Effector CD4-positive, alpha-beta T cell (primary cell): ENCODE results near the gene AKAP10.
"Not testable (repeated sequence)": the region's sequence is repeated elsewhere in the genome, so short reads cannot be mapped to it uniquely, and the experiment has no call there.

ENCODE experiments used
- DNase-seq: peaks from one replicate; pipeline ENCODE4 v3.0.0-alpha.2; 2020
- total RNA-seq: gene quantifications from one replicate; lab custom pipeline; 2026; lab: John Stamatoyannopoulos, UW

Gene AKAP10, protein sequence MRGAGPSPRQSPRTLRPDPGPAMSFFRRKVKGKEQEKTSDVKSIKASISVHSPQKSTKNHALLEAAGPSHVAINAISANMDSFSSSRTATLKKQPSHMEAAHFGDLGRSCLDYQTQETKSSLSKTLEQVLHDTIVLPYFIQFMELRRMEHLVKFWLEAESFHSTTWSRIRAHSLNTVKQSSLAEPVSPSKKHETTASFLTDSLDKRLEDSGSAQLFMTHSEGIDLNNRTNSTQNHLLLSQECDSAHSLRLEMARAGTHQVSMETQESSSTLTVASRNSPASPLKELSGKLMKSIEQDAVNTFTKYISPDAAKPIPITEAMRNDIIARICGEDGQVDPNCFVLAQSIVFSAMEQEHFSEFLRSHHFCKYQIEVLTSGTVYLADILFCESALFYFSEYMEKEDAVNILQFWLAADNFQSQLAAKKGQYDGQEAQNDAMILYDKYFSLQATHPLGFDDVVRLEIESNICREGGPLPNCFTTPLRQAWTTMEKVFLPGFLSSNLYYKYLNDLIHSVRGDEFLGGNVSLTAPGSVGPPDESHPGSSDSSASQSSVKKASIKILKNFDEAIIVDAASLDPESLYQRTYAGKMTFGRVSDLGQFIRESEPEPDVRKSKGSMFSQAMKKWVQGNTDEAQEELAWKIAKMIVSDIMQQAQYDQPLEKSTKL
- total RNA-seq = 64.9 reads per million, percentile 74 among the genes with 10 or more reads in this experiment

- peak; percentile 88 for DNase-seq
Observed at GRCh38 chr17:19977293-19978208, at the start of gene AKAP10. AKAP10 (minus strand) TSS chr17:19977828; CDS start chr17:19977679, 149 bp downstream.

GRCh38 chr17:20026960-20027359 is 49.3 kb upstream of the AKAP10 start:
- no peak for DNase-seq

DNA sequence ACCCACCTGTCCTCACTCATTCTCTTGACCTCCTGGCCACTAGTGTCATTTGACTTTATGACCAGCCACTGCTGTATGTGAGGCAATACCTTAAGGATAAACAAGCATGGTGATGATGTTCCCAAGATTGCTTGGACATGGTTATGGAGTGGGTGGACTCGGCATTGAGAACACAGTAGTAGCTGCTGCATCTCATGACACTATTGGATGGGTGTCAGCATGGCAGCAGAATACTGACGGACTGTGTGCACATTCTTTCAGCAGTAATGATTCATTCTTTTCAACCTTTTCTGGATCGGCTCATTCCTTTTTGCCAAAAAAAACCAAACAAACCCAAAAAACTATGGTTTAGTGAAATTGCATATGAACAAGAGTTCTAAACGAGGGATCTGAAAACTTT is 45.1 kb upstream of the AKAP10 start:
- no peak for DNase-seq

- not testable (repeated sequence) for DNase-seq
Observed at GRCh38 chr17:20016475-20016992, 38.9 kb upstream of the AKAP10 start.

GRCh38 chr17:20012017-20012536 is 34.4 kb upstream of the AKAP10 start:
- no peak for DNase-seq

GRCh38 chr17:20010936-20011335 is 33.3 kb upstream of the AKAP10 start:
- DNase-seq = no peak

DNA sequence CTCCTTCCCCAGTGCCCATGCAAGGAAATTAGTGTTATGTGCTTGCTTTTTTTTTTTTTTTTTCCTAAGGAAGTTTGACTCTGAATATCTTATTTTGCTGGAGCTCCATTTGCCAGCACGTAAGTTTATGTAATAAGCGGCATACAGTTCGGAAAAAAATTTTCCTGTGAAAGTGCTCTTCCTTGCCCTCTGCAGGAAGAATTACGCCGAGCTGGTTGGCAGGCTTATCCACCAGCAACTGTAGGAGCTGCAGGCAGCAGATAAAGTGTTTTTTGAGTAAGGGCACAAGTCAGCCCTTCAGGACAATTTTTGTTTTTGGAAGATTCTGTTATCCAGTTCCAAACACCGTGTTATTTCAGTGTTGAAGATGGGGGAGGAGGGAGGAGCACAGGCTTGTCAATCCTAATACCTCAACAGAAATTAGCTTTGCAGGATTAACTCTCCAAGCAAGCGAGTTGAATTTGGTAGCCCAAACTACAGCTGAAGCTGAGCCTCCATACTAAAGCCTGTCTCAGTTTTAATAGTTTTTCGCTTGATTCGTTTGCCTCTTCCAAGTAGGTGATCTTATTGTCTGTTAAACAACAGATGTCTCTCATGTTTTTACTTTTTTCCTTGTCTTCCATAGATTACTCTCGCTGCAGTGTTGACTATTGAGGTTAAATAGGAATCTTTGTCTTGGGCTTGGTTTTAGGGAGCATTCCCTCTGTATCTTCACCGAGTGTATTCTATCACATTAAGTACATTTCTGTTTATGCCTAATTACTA is 32.7 kb upstream of the AKAP10 start:
- DNase-seq = no peak

DNA sequence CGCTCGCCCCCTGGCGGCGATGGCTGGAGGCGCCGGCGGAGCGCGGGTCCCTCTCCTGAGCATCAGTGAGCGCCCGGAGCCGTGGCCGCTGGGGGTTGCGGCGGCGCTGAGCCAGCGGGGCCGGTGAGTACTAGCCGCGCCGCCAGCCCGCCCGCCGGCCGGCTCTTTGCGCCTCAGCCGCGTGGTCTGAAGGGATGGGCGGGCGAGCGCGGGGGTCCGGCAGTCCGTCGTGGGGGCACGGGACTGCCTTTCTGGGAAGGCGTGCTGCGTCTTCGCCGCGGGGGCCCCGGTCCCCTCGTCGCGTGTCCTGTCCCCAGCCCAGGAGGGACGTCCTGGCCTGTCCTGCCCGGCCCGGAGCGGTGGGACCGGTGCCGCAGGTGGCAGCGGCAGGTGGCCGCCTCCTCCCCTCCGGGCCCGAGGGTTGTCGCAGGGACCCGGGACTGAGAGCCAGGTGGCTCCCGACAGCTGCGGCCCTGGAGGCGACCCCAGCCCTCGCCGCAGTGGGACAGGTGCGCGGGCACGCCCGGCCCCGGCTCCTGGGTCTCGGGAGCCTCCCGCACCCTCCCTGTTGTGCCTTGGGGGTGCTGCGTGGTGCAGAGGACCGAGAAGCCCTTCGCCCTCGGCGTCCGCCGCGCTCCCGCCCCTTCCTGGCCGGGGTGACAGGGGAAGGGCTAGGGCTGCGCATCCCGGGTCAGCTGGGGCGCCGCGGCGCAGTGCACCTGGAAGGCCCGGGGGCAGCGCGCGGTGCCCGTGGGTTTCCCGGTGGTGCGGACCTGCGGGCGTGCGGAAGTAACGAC is 31.9 kb upstream of the AKAP10 start, which contains the start of gene SPECC1:
SPECC1 (plus strand) TSS at position 58 of the 797 bp plus-strand sequence. CDS start 87,293 bp downstream, outside the sequence.
- DNase-seq = peak; percentile 72

DNA sequence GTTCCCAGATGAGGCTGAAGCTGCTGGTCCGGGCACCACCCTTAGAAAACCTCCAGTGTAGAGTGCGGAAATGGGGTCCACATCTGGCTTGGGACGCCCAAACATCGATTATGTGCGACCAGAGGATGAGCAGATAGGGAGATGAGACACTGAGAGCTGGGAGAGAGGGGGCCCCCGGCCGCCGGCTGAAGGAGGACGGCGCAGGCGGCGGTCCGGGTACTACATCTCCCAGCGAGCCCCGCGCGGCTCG is 31.3 kb upstream of the AKAP10 start:
- DNase-seq = no peak

DNA sequence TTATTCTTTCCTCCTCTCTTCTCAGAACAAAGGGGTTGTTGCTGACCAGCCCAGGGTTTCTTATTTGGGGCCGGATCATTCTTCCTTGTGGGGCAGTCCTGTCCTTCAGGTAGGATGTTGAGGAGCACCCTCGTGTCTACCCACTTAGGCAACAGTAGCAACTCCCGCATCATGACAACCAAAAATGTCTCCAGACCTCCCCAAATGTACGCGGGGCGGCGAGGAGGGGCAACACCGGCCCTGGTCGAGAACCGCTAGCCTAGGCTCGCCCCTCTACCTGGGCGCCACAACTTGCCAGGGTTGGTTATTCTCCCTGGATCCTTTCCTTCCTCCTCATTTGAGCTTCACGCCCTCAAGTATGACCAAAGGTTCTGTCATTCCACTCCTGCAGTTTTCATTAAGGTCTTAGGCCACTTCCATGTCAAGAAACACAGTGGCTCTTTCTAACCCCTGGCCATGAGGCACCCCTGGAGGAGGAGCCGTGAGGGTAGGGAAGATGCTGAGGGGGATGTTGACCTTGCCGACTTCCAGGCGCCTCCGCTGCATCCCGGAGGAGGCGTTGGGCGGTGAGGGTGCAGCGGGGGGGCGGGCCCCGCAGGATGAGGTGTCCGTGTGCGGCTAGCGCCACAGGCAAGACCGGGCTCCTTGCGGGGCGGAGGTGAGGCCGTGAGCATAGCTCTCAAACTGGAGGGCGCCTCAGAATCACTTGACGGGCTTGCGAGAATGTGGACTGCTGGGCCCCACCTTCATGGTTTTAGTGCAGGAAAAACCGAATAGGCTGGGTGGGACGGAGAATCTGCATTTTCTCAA is 30.8 kb upstream of the AKAP10 start:
- no peak for DNase-seq

DNA sequence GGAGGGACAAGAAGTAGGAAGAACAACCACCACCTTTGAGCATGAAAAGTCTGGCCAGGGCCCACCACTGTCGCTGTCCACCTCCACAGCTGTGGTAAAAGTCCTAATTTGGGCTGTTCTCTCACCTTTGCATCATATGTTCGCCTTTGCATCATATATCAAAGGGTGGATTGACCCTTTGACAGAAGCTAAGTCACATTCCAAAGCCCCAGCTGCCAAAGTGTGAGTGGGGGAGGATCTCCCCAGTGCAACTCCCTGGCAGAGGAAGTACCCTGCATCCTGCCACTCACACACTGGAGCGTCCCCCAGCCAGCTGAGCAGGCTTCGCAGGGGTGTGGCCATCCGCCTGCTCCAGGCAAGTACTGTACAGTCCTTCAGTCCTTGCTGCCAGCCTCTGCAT is 18.9 kb upstream of the AKAP10 start:
- no peak for DNase-seq

DNA sequence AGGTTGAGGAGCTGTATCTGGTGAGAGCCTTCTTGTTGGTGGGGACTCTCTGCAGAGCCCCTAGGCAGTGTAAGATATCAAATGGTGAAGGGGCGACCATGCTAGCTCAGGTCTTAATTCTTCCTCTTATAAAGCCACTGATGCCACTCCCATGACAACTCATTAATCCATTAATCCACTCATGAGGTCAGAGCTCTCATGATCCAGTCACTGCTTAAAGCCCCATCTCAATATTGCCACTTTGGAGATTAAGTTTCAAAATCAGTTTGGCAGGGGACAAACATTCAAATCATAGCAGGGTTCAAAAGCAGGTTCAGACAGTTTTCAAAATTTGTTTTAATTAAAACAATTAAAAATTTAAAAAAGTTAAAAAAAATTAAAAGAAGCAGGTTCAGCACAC is 18.5 kb upstream of the AKAP10 start:
- no peak for DNase-seq

DNA sequence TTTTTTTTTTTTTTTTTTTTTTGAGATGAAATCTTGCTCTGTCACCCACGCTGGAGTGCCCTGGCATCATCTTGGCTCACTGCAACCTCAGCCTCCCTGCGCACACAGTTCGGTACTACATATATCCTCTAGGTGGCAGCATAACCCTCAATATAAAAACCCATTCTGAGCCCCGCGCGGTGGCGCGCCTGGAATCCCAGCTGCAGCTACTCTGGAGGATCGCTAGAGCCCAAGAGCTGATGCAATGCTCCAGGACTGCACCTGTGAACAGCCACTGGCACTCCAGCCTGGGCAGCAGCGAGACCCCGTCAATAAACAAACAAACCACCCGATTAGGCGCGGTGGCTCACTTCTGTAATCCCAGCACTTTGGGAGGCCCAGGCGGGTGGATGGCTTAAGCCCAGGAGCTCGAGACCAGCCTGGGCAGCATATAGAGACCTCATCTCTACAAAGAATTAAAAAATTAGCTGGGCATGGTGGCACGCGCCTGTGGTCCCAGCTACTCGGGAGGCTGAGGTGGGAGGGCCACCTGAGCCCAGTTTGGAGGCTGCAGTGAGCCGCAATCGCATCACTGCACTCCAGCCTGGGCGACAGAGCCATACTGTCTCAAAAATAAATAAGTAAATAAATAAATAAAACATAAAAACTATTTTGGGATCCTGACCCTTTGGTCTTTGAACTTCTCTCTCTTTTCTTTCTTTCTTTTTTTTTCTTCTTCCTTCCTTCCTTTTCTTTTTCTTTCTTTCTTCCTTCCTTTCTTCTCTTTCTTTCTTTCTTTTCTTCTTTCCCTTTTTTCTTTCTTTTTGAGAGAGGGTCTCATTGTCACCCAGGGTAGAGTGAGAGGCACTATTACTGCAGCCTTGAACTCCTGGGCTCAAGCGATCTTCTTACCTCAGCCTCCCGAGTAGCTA is 15.4 kb upstream of the AKAP10 start:
- DNase-seq = peak; percentile 60

DNA sequence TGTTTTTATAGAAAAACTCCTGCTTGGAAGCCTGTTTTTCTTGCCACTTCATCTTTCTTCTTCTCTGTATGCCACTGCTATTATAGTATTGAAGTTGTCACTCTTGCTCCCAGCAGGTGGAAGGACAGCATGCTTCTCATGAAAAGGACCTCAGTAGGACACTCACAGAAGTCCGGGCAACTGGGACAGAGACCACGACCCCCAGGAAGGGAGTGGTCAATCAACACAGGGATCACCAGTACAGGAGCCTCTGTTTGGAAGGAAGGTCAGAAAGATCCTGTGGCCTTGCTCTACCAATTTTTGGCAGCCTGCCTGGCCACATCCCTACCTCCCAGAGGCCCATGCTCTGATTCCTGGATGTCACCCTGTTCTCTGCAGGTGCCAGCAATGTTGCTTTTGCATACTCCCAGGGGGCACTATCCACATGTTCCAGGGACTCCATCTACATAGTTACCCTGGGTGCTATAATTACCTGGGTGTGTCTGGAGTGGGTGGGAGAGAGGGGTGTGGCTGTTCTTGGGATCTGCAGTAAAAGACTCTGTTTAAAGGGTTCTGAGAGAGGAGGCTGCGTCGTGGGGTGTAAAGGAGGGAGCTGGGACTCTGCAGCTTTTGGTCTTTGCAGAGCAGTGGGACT is 13.7 kb upstream of the AKAP10 start:
- no peak for DNase-seq

DNA sequence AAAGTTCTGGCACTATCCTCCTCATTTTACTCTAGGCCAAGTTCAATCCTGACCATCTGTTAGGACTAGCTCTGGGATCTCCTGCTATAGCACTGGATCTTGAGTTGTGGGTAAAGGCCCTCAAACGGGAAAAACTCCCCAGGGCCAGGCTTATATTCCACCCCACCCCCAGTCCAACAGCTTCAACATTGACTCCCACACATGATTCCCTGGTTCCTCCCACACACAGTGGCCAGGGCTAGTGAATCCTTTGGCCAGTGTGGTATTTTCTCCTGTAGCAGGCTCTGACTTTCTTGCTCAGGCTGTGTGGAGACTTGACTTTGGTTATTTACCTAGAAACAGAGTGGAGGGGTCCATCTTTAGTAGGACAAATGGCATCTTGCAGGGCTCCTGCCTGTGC is 10.3 kb upstream of the AKAP10 start:
- no peak for DNase-seq

DNA sequence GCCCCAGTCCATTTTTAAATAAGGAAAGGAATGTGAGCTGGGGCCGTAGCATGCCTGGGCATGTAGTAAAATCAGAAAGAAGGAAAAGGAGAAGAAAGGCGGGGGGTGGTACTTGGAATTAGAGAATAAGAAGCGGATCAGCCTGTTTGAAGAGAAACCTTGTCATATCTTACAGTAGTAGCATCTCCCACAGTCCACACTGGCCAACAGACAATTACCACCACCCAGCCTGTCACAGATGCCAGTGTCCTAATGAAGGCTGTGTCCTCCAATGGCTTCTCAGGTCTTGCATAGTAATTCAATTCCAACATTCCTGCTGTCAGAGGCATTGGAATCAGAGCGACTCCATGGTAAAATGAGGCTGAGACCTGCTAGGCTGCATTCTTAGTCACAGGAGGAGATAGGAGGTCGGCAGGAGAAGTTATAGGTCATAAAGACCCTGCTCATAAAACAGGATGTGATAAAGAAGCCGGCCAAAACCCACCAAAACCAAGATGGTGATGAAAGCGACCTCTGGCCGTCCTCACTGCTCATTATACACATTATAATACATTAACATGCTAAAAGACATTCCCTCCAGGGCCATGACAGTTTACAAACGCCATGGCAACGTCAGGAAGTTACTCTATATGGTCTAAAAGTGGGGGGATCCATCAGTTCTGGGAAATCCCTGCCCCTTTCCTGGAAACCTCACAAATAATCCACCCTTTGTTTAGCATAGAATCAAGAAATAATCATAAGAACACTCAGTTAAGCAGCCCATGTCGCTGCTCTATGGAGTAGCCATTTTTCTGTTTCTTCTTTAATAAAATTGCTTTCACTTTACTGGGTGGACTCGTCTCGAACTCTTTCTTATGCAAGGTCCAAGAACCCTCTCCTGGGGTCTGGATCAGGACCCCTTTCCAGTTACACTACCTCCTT is 9.6 kb upstream of the AKAP10 start:
- DNase-seq = no peak
